Stimulated activated naive B cell treated with anti-CD40 and anti-IgM and Interleukin-4, amounts not matched to agents 10 μg/mL and 1 μg/mL and 100 μg/mL, for 72 hours (primary cell): ENCODE results near the gene CDX1.
"Not testable (repeated sequence)": the region's sequence is repeated elsewhere in the genome, so short reads cannot be mapped to it uniquely, and the experiment has no call there.

Experiments
- ATAC-seq, 2 donors: fragments of 150-1000 bp; cut with Tn5 transposase; replicated peaks; 2 replicates each; pipeline ENCODE4 v1.10.0; 2021; ENCODE audit warnings: moderate library complexity in 1 of 2
- DNase-seq: peaks from one replicate; pipeline ENCODE4 v3.0.0; 2021
- H3K27ac Mint-ChIP-seq: one replicate; pipeline ENCODE4 v1.8.0; 2022; ENCODE audit warnings: mild to moderate bottlenecking, mixed read lengths
- H3K27me3 Mint-ChIP-seq, 2 donors: one replicate each; pipeline ENCODE4 v1.8.0; 2022; ENCODE audit warnings: mixed read lengths in 2 of 2
- H3K36me3 Mint-ChIP-seq, 2 donors: one replicate each; pipeline ENCODE4 v1.8.0; 2022; ENCODE audit warnings: mixed read lengths in 2 of 2, mild to moderate bottlenecking in 1 of 2
- H3K4me1 Mint-ChIP-seq, 2 donors: one replicate each; pipeline ENCODE4 v1.8.0; 2022; ENCODE audit warnings: mixed read lengths in 2 of 2, mild to moderate bottlenecking in 1 of 2
- H3K4me3 Mint-ChIP-seq, 2 donors: one replicate each; pipeline ENCODE4 v1.8.0; 2022; ENCODE audit warnings: mild to moderate bottlenecking in 2 of 2, mixed read lengths in 2 of 2, moderate library complexity in 1 of 2
- H3K9me3 Mint-ChIP-seq, 2 donors: one replicate each; pipeline ENCODE4 v1.8.0; 2022; ENCODE audit warnings: mixed read lengths in 2 of 2, mild to moderate bottlenecking in 1 of 2

The CDX1 gene

GRCh38 chr5:150233706-150234105 is 67.1 kb downstream of the CDX1 start:
- H3K27me3 Mint-ChIP-seq, H3K27ac Mint-ChIP-seq, H3K9me3 Mint-ChIP-seq, ATAC-seq, H3K4me3 Mint-ChIP-seq, DNase-seq, H3K4me1 Mint-ChIP-seq, H3K36me3 Mint-ChIP-seq: not testable (repeated sequence)
